Parathyroid adenoma (tissue), 2 donors: Measurements from ENCODE around the gene POT1.

ENCODE experiments used
- H2AFZ ChIP-seq: fragments of 300-600 bp; sonication (generic); one replicate; pipeline ENCODE4 v1.7.0; 2017; ENCODE audit warnings: antibody characterized with exemption, mild to moderate bottlenecking
- H3K27ac ChIP-seq: fragments of 300-600 bp; sonication (generic); one replicate; pipeline ENCODE4 v1.7.0; 2017
- H3K27me3 ChIP-seq: fragments of 300-600 bp; sonication (generic); one replicate; pipeline ENCODE4 v1.7.0; 2017; ENCODE audit warnings: low read length; ENCODE audit not compliant: control insufficient read depth, insufficient read depth
- H3K36me3 ChIP-seq: fragments of 300-600 bp; sonication (generic); one replicate; pipeline ENCODE4 v1.7.0; 2017; ENCODE audit warnings: low read length; ENCODE audit not compliant: control insufficient read depth, insufficient read depth
- H3K4me1 ChIP-seq: fragments of 300-600 bp; sonication (generic); one replicate; pipeline ENCODE4 v1.7.0; 2017; ENCODE audit warnings: control low read depth
- H3K4me2 ChIP-seq: fragments of 300-600 bp; sonication (generic); one replicate; pipeline ENCODE4 v1.7.0; 2017; ENCODE audit warnings: low read length
- H3K4me3 ChIP-seq: fragments of 300-600 bp; sonication (generic); one replicate; pipeline ENCODE4 v1.7.0; 2017; ENCODE audit warnings: low read depth, low read length
- H3K79me2 ChIP-seq: fragments of 300-600 bp; sonication (generic); one replicate; pipeline ENCODE4 v1.7.0; 2017; ENCODE audit warnings: control low read depth
- H3K9ac ChIP-seq: fragments of 300-600 bp; sonication (generic); one replicate; pipeline ENCODE4 v1.7.0; 2017; ENCODE audit warnings: mild to moderate bottlenecking
- H3K9me3 ChIP-seq: fragments of 300-600 bp; sonication (generic); one replicate; pipeline ENCODE4 v1.7.0; 2017; ENCODE audit warnings: low read length; ENCODE audit not compliant: control insufficient read depth
- CTCF ChIP-seq: fragments of 300-600 bp; sonication (generic); IDR thresholded peaks from one replicate; pipeline ENCODE4 v1.7.0; 2017; ENCODE audit warnings: antibody characterized with exemption, mild to moderate bottlenecking
- donor health status: primary hyperparathyroidism.

POT1 gene

GRCh38 chr7:124792696-124793095 lies 136.9 kb downstream of the POT1 start:
- H3K27ac ChIP-seq: no peak overlapping the region
- no peaks in the 10 kb centered on the region for H3K4me1 ChIP-seq
- no peaks in the 10 kb centered on the region for H3K79me2 ChIP-seq
- no peaks in the 10 kb centered on the region for H3K27me3 ChIP-seq
- H2AFZ ChIP-seq: no peak overlapping the region
- H3K4me3 ChIP-seq: no peak overlapping the region
- no peak overlapping the region for H3K9ac ChIP-seq
- H3K36me3 ChIP-seq: no peaks in the 10 kb centered on the region
- no peak for TF ChIP-seq CTCF
- peaks cover 3% of the 10 kb centered on the region for H3K9me3 ChIP-seq
- no peak overlapping the region for H3K4me2 ChIP-seq

- peaks cover 3% of the 10 kb centered on the region for H3K9me3 ChIP-seq
Measured at GRCh38 chr7:124792002-124792401, 137.6 kb downstream of the POT1 start.

GRCh38 chr7:124791426-124791825 lies 138.2 kb downstream of the POT1 start:
- no peak overlapping the region for H3K4me3 ChIP-seq

More at GRCh38 chr7:124792002-124792401, 137.6 kb downstream of the POT1 start:
- Histone ChIP-seq H3K27me3 (no peaks in the 10 kb centered on the region), H3K36me3 (no peaks in the 10 kb centered on the region), H3K4me1 (no peaks in the 10 kb centered on the region), H3K9ac (no peak overlapping the region), H3K27ac (no peak overlapping the region), H2AFZ (no peak overlapping the region), H3K4me3 (no peak overlapping the region), H3K79me2 (no peaks in the 10 kb centered on the region), H3K4me2 (no peak overlapping the region)
- no peak for TF ChIP-seq CTCF

GRCh38 chr7:124790645-124791044 lies 139.0 kb downstream of the POT1 start:
- Histone ChIP-seq H3K36me3 (no peaks in the 10 kb centered on the region), H3K9me3 (peaks cover 3% of the 10 kb centered on the region), H3K9ac (no peak overlapping the region), H3K4me3 (no peak overlapping the region), H3K27me3 (no peaks in the 10 kb centered on the region), H3K79me2 (no peaks in the 10 kb centered on the region), H2AFZ (no peak overlapping the region), H3K4me2 (no peak overlapping the region), H3K27ac (no peak overlapping the region), H3K4me1 (no peaks in the 10 kb centered on the region)
- no peak for TF ChIP-seq CTCF

More at GRCh38 chr7:124791426-124791825, 138.2 kb downstream of the POT1 start:
- no peak for TF ChIP-seq CTCF
- Histone ChIP-seq H3K4me1 (no peaks in the 10 kb centered on the region), H3K9ac (no peak overlapping the region), H3K79me2 (no peaks in the 10 kb centered on the region), H3K36me3 (no peaks in the 10 kb centered on the region), H3K4me2 (no peak overlapping the region), H3K27me3 (no peaks in the 10 kb centered on the region), H3K27ac (no peak overlapping the region), H2AFZ (no peak overlapping the region), H3K9me3 (peaks cover 3% of the 10 kb centered on the region)

- Histone ChIP-seq H3K9ac (no peak overlapping the region), H3K4me1 (no peaks in the 10 kb centered on the region), H3K36me3 (no peaks in the 10 kb centered on the region), H2AFZ (no peak overlapping the region), H3K27ac (no peak overlapping the region), H3K9me3 (peaks cover 2% of the 10 kb centered on the region), H3K4me2 (no peak overlapping the region), H3K79me2 (no peaks in the 10 kb centered on the region), H3K27me3 (no peaks in the 10 kb centered on the region), H3K4me3 (no peak overlapping the region)
- no peak for TF ChIP-seq CTCF
Measured at GRCh38 chr7:124785994-124786393, 143.6 kb downstream of the POT1 start.
